COLO829 (cell line): ENCODE measurements around the gene MASP2.
A peak's percentile ranks its signal among the peaks of the same experiment; 100 is the strongest.
"Not testable (repeated sequence)": the region's sequence is repeated elsewhere in the genome, so short reads cannot be mapped to it uniquely, and the experiment has no call there.

Source experiments
- DNase-seq: peaks from one replicate; pipeline ENCODE4 v3.0.0; 2012; ENCODE audit warnings: low spot score

Gene MASP2

GRCh38 chr1:11046625-11047365, at the start of gene MASP2:
MASP2 (minus strand) TSS chr1:11047239; CDS start chr1:11047207, 32 bp downstream.
- DNase-seq, result no peak

DNA sequence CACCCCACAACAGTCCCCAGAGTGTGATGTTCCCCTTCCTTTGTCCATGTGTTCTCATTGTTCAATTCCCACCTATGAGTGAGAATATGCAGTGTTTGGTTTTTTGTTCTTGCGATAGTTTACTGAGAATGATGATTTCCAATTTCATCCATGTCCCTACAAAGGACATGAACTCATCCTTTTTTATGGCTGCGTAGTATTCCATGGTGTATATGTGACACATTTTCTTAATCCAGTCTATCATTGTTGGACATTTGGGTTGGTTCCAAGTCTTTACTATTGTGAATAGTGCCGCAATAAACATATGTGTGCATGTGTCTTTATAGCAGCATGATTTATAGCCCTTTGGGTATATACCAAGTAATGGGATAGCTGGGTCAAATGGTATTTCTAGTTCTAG, 36.7 kb upstream of the MASP2 start:
- not testable (repeated sequence) for DNase-seq

- DNase-seq, result no peak
These were observed 33.9 kb upstream of the MASP2 start for GRCh38 chr1:11080931-11081330.

DNA sequence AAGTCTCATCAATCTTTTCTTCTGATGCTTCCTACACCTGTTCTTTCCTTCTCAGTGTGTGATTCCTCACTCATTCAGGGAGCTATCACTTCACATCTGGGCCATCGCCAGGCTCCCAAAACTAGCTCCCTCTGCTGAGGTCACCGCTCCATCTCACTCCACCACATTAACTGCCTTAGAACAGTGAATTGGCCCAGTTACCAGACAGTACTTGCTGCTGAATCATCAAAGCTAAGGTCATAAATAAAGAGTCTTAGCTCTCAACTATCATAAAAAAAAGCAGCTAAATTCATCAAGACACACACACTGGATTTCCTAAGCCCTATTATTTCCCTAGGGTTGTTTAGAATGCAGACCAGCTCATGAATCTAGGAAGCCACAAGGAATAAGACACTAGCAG, 31.6 kb upstream of the MASP2 start:
- no peak for DNase-seq

DNA sequence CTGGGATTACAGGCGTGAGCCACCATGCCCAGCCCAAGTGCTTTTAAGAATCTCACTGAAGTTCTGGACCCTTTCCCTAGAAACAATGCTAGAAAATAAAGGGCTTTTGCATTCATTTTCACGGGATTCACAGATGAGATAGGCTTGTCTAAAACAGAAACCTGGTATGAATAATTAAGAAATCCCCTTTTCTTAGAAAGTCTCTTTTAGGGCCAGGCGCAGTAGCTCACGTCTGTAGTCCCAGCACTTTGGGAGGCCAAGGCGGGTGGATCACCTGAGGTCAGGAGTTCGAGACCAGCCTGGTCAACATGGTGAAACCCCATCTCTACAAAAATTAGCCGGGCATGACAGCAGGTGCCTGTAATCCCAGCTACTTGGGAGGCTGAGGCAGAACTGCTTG, 26.4 kb upstream of the MASP2 start:
- DNase-seq, result not testable (repeated sequence)

DNA sequence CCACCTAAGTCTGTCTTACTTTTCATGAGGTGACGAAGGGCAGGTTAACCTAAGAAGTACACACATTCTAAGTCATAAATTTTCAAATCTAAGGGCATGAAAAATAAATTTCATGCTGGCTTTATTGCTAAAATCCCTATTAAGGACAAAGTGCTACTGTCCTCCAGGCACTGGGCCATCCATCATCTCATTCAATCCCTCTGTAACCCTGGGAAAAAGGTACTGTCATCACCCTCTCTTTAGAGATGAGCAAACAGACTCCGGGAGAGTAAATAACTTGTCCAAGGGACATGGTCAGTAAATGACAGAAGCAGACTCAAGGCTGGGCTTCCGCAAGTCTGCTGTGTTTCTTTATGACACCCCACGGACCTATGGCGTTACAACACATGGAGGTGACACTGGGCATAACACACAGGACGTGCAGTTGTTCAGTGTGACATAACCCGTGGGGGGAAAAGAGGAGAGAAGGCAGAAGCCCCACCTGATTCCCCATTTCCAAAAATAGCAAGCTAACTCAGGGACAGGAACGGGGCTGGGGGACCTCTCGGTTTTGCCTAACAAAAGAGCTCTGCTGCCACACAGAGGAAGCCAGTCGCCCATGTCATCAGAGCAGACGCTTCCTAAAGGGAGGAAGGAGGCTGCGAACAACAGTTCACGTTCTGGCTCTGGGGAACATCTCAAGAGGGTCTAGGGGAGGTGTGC, 25.3 kb upstream of the MASP2 start:
- DNase-seq, result no peak

- no peak for DNase-seq
These were observed 24.6 kb upstream of the MASP2 start for GRCh38 chr1:11071463-11072215.

DNA sequence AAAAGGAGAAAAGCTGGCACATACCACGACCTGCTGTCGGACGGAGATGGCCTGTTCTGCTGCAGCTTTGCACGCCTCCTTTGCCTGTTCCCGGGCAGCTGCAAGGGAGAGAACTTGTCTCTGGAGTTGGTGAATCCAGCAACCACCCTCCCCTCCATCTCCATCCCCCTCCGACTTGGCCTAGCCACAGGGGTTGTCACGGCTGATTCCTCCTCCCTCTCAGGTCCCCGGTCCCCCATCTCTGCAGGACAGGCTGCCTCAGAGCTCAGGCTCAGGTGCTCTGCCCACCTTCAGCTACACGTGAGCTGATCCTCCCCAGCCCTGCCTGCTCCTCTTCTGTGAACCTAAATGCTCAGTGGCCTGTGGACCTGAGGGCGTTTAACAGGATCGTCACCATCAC, 23.8 kb upstream of the MASP2 start:
- no peak for DNase-seq

GRCh38 chr1:11068600-11069473, 21.8 kb upstream of the MASP2 start:
- no peak for DNase-seq

DNA sequence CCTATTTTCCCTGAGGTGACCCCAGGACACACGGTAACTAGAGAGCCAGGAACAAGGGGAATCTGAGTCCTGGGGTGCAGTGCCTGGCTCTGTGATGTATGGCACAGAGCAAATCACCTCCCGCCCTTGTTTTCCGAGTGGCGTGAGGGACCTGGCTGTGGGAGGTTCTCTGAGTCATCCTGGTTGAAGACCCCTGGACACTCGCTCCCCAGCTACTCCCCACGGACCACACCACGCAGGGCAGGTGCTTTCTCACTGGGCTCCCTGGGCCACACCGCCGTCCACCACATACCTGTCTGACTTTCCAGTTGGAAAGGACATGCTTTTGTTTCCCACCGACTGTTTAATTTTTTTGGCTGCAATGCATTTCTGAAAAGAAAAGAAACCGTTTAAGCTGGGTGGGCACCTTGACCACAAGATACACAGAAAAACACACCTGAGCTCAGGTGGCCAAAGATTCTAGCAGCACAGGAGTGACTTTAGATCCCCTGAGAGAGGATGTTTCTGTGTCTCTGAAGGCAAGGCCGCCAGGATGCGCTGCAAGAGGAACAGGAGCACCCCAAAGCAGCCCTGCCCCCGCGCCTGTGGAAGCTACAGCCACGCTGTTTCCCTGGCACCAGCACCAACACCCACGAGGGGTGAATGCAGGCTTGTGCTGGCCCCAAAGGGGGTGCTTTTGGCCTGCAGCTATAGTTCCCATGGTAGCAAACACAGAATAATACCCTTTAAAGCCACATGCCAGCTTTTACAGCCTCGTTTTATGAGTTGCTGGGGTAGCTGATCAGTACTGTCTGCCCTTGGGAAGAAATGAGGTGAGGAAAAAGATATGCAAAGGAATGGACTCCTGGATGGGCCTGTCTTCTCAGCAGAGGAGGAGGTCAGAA, 20.9 kb upstream of the MASP2 start:
- DNase-seq, result no peak

DNA sequence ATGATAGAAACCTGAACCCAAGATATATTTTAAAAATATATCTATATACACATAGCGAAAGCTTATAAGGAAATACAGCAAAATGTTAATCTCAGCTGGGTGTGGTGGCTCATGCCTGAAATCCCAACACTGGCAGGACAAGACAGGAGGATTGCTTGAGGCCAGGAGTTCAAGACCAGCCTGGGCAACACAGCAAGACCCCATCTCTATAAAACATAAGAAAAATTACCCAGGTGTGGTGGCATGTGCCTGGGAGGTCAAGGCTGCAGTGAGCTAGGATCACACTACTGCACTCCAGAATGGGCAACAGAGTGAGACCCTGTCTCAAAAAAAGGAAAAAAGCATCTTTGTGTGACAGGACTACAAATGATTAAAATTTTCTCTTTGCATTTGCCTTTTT, 18.8 kb upstream of the MASP2 start:
- no peak for DNase-seq

GRCh38 chr1:11064942-11065341, 17.9 kb upstream of the MASP2 start:
- no peak for DNase-seq

DNA sequence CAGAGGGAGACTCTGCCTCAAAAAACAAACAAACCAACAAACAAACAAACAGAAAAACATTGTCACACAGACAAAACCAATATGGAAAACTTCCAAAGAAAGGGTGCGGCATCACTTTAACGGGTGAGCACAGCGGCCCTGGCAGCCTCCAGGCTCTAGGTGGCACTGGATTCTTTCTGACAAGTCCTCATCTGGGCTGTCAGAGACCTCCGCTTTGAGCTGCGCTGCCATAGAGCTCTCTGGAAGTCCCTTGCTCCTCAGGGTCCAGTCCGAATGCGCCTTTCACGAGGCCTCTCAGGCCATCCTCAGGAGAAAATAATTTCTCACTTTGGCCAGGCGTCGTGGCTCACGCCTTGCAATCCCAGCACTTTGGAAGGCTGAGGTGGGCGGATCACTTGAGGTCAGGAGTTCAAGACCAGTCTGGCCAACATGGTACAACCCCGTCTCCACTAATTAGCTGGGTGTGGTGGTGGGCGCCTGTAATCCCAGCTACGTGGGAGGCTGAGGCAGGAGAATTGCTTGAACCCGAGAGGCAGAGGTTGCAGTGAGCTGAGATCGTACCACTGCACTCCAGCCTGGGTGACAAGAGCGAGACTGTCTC, 17.0 kb upstream of the MASP2 start:
- DNase-seq, result not testable (repeated sequence)

DNA sequence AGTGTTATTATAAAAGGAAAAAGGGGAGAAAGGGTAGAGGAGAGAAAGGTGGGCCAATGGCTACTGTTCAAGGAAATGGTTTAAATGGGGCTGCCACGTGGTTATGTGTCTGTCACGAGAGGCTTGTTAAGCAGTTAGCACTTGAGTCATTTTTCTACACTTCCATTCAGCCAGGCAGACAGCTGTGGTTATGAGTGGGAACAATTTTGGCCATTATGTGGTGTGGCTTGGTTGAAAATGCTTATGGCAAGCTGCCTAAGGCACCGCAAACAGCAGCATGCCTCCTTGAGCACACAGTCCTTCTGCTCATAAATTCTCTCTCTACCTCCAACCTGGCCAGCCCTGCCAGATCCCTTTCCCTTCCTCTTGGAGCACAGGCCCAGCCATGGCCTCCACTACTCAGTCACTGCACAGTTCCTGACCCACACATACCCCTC, 15.9 kb upstream of the MASP2 start:
- peak; percentile 73 for DNase-seq

DNA sequence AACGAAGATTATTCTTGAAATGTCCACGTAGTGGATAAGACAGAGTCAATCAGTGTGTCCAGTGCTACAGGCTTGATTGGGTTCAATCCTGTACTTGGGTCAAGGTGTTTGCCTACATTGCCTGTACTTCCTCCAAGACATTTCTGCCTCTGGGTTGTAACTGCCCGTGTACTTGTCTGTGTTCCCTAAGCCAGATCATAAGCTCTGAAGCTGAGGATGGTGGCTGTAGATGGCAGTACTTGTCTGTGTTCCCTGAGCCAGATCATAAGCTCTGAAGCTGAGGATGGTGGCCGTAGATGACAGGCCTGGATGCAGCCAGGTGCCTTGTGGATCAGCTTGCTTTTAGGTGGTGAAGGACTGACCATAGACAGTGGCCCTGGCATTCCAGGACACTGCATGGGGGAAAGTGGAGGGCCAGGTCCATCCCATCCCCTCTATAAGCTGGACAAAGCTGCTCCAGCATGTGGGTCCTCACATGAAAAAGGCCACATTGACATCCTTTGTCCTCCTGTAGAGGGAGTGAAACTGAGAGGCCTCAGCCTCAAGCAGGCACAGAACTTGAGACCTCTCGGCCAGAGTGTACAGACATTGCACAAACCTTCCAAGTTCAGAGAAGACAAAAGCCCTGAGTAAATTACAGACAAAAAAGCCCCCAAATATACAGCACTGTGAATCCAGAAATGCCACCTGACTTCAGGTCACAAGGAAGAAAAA, 14.8 kb upstream of the MASP2 start:
- no peak for DNase-seq

GRCh38 chr1:11059968-11060830, 13.2 kb upstream of the MASP2 start, which contains the start of gene SRM:
SRM (minus strand) TSS chr1:11060018; CDS start chr1:11059943, 75 bp downstream.
- peak; percentile 91 for DNase-seq

GRCh38 chr1:11059155-11059967, 12.3 kb upstream of the MASP2 start:
- no peak for DNase-seq
